Thyroid gland (tissue), 4 donors: ENCODE measurements around the gene ARL4D.

Experiments
- CTCF ChIP-seq, 6 experiments: fragments of 200-600 bp in 3 of 6; fragments of 450-650 bp in 3 of 6; sonication (generic) in 3 of 6; IDR thresholded peaks; one replicate each; pipeline ENCODE4 v1.5.1; 2016 to 2019; ENCODE audit warnings: antibody characterized with exemption in 6 of 6, mild to moderate bottlenecking in 2 of 6, inconsistent platforms in 1 of 6, moderate library complexity in 1 of 6
- POLR2A ChIP-seq, 2 donors: fragments of 450-650 bp; IDR thresholded peaks; one replicate each; pipeline ENCODE4 v1.6.1; 2017; ENCODE audit warnings: antibody characterized with exemption in 2 of 2, mild to moderate bottlenecking in 2 of 2, moderate library complexity in 1 of 2

- TF ChIP-seq POLR2A (IDR thresholded peaks at IDR 0.05): no peak
- TF ChIP-seq CTCF (IDR thresholded peaks at IDR 0.05): no peak
Observed at GRCh38 chr17:43363181-43363925, 35.4 kb upstream of the ARL4D start.
